HepG2 (cell line): ENCODE measurements around the gene ATP5F1A. TPM values are rescaled to one million over a fixed set of nuclear protein-coding genes. Genes with fewer than 3 reads are reported as not detected.

Experiments
- ATF6 ChIP-seq: sonication (generic); formaldehyde crosslinking; conservative IDR thresholded peaks from 2 replicates; pipeline ENCODE4 v1.4.0; 2020; ENCODE audit warnings: missing genetic modification reagents
- DMAP1 ChIP-seq: IDR thresholded peaks from 2 replicates; pipeline ENCODE4 v1.6.1; 2016
- GATA4 ChIP-seq: sonication (generic); IDR thresholded peaks from 2 replicates; pipeline ENCODE4 v1.6.1; 2016; ENCODE audit warnings: antibody characterized with exemption, low read depth, borderline replicate concordance
- IRX3 ChIP-seq: sonication (generic); formaldehyde crosslinking; IDR thresholded peaks from 2 replicates; pipeline ENCODE4 v1.8.1; 2023; ENCODE audit warnings: mild to moderate bottlenecking, low read depth, missing genetic modification reagents, borderline replicate concordance
- KLF13 ChIP-seq: sonication (generic); formaldehyde crosslinking; IDR thresholded peaks from 2 replicates; pipeline ENCODE4 v1.4.0; 2020; ENCODE audit warnings: mild to moderate bottlenecking, missing genetic modification reagents
- MYNN ChIP-seq: sonication (generic); formaldehyde crosslinking; IDR thresholded peaks from 2 replicates; pipeline ENCODE4 v1.4.0; 2020; ENCODE audit warnings: mild to moderate bottlenecking, low read depth, missing genetic modification reagents
- RFXANK ChIP-seq: IDR thresholded peaks from 2 replicates; pipeline ENCODE4 v1.6.1; 2016
- SOX13 ChIP-seq, 3 experiments: fragments of 450-650 bp in 1 of 3; sonication (generic) in 1 of 3; formaldehyde crosslinking in 1 of 3; IDR thresholded peaks in 2 of 3; conservative IDR thresholded peaks in 1 of 3; 2 replicates each; pipeline versions ENCODE4 v1.5.0 to v1.6.1; 2016 to 2020; ENCODE audit warnings: antibody characterized with exemption in 1 of 3, mild to moderate bottlenecking in 1 of 3, missing compliant biosample characterization in 1 of 3, missing genetic modification reagents in 1 of 3, moderate library complexity in 1 of 3
- SUZ12 ChIP-seq: fragments of 150-350 bp; IDR thresholded peaks from 2 replicates; pipeline ENCODE4 v1.6.1; 2014; ENCODE audit warnings: low read depth, low read length
- ZNF121 ChIP-seq: sonication (generic); formaldehyde crosslinking; IDR thresholded peaks from 2 replicates; pipeline ENCODE4 v1.5.0; 2020; ENCODE audit warnings: mild to moderate bottlenecking, missing genetic modification reagents
- ZNF329 ChIP-seq: sonication (generic); formaldehyde crosslinking; IDR thresholded peaks from 2 replicates; pipeline ENCODE4 v1.9.0; 2021; ENCODE audit warnings: low read depth, mild to moderate bottlenecking, missing genetic modification reagents
- ZNF33A ChIP-seq: sonication (generic); formaldehyde crosslinking; IDR thresholded peaks from 2 replicates; pipeline ENCODE4 v1.5.1; 2020; ENCODE audit warnings: missing genetic modification reagents, mild to moderate bottlenecking, moderate library complexity, borderline replicate concordance
- ZNF501 ChIP-seq: sonication (generic); formaldehyde crosslinking; IDR thresholded peaks from 2 replicates; pipeline ENCODE4 v1.5.1; 2020; ENCODE audit warnings: mild to moderate bottlenecking, moderate library complexity, missing genetic modification reagents
- ZNF629 ChIP-seq: sonication (generic); formaldehyde crosslinking; conservative IDR thresholded peaks from 2 replicates; pipeline ENCODE4 v1.5.0; 2020; ENCODE audit warnings: missing genetic modification reagents
- polyA plus RNA-seq, 8 experiments: library from polyadenylated mRNA; depleted of rRNA in 3 of 8; stranded (reverse) in 7 of 8; unstranded in 1 of 8; fragments of >200 nt; fragmentation: Illumina TruSeq in 4 of 8; extraction: Trizol in 4 of 8; gene quantifications; 2 replicates each; pipeline versions ENCODE4 v1.2.1 to v1.2.3, GENCODE V29; 2011 to 2016; ENCODE audit warnings: low read depth in 4 of 8, missing spikeins in 1 of 8, mixed read lengths in 1 of 8; ENCODE audit not compliant: insufficient read depth in 1 of 8
- total RNA-seq, 5 experiments: library from RNA; depleted of rRNA; stranded (reverse); fragments of >200 nt; fragmentation: Illumina TruSeq; extraction: Trizol; gene quantifications; 2 replicates each; pipeline ENCODE4 v1.2.3, GENCODE V29; 2016; ENCODE audit warnings: low read depth in 1 of 5
- TF ChIP-seq, protein P1 (sequence below): sonication (generic); formaldehyde crosslinking; IDR thresholded peaks from 2 replicates; pipeline ENCODE4 v1.4.0; 2020; ENCODE audit warnings: mild to moderate bottlenecking, missing genetic modification reagents
- TF ChIP-seq, protein P2 (sequence below): sonication (generic); formaldehyde crosslinking; IDR thresholded peaks from 2 replicates; pipeline ENCODE4 v1.8.1; 2023; ENCODE audit warnings: missing genetic modification reagents, mild to moderate bottlenecking, borderline replicate concordance
- TF ChIP-seq, protein P3 (sequence below): sonication (generic); formaldehyde crosslinking; IDR thresholded peaks from 2 replicates; pipeline ENCODE4 v1.5.0; 2020; ENCODE audit warnings: missing genetic modification reagents, mild to moderate bottlenecking, borderline replicate concordance
- TF ChIP-seq, protein P4 (sequence below): IDR thresholded peaks from 2 replicates; pipeline ENCODE4 v1.6.1; 2018; ENCODE audit warnings: missing genetic modification reagents, mild to moderate bottlenecking, missing compliant biosample characterization
- TF ChIP-seq, protein P5 (sequence below): sonication (generic); formaldehyde crosslinking; IDR thresholded peaks from 2 replicates; pipeline ENCODE4 v1.8.1; 2022; ENCODE audit warnings: low read depth, mild to moderate bottlenecking, missing genetic modification reagents

Gene ATP5F1A
- total and polyA plus RNA-seq, 2 of the 13 experiments (the other 11 are each of a cell fraction or from before 2014, with no cell fraction given): 459 to 922 TPM

GRCh38 chr18:46097801-46098615, at the start of gene ATP5F1A (continued):
- TF ChIP-seq, protein P1, sequence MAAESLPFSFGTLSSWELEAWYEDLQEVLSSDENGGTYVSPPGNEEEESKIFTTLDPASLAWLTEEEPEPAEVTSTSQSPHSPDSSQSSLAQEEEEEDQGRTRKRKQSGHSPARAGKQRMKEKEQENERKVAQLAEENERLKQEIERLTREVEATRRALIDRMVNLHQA (CRISPR knock-in tag): no peak
- TF ChIP-seq, protein P2, sequence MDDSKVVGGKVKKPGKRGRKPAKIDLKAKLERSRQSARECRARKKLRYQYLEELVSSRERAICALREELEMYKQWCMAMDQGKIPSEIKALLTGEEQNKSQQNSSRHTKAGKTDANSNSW (CRISPR knock-in tag): peak; percentile 84; the same call in 1 of the 2 replicates
- 0 out of 2 replicates have a peak, but pooled peaks have one; percentile 25 for TF ChIP-seq ZNF629 (CRISPR knock-in tag)
- TF ChIP-seq RFXANK (CRISPR knock-in tag): no peak
- TF ChIP-seq ATF6 (CRISPR knock-in tag): no peak
- TF ChIP-seq GATA4: peak; percentile 52; the same call in 1 of the 2 replicates
- TF ChIP-seq ZNF501 (CRISPR knock-in tag): peak; percentile 75
- TF ChIP-seq ZNF121 (CRISPR knock-in tag): peak; percentile 51
- TF ChIP-seq, protein P3, sequence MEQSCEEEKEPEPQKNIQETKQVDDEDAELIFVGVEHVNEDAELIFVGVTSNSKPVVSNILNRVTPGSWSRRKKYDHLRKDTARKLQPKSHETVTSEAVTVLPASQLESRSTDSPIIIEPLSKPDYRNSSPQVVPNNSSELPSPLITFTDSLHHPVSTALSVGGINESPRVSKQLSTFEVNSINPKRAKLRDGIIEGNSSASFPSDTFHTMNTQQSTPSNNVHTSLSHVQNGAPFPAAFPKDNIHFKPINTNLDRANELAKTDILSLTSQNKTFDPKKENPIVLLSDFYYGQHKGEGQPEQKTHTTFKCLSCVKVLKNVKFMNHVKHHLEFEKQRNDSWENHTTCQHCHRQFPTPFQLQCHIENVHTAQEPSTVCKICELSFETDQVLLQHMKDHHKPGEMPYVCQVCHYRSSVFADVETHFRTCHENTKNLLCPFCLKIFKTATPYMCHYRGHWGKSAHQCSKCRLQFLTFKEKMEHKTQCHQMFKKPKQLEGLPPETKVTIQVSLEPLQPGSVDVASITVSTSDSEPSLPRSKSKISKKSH (CRISPR knock-in tag): peak; percentile 87
- no peak for TF ChIP-seq SUZ12
- TF ChIP-seq SOX13 (IDR thresholded peaks at IDR 0.05): no peak
- peak in 1 of 2 experiments; percentile 26; a peak in 1 of 4 replicates for TF ChIP-seq SOX13 (CRISPR knock-in tag; conservative IDR thresholded peaks at IDR 0.05 in 1 of 2, IDR thresholded peaks at IDR 0.05 in 1 of 2)
- peak; percentile 65; the same call in 1 of the 2 replicates for TF ChIP-seq IRX3 (CRISPR knock-in tag)
- 0 out of 2 replicates have a peak, but pooled peaks have one; percentile 65 for TF ChIP-seq KLF13 (CRISPR knock-in tag)
- TF ChIP-seq MYNN (CRISPR knock-in tag): no peak
- TF ChIP-seq ZNF329 (CRISPR knock-in tag): 0 out of 2 replicates have a peak, but pooled peaks have one; percentile 60
- TF ChIP-seq, protein P4, sequence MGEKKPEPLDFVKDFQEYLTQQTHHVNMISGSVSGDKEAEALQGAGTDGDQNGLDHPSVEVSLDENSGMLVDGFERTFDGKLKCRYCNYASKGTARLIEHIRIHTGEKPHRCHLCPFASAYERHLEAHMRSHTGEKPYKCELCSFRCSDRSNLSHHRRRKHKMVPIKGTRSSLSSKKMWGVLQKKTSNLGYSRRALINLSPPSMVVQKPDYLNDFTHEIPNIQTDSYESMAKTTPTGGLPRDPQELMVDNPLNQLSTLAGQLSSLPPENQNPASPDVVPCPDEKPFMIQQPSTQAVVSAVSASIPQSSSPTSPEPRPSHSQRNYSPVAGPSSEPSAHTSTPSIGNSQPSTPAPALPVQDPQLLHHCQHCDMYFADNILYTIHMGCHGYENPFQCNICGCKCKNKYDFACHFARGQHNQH (CRISPR knock-in tag): peak; percentile 71; the same call in 1 of the 2 replicates
- TF ChIP-seq, protein P5, sequence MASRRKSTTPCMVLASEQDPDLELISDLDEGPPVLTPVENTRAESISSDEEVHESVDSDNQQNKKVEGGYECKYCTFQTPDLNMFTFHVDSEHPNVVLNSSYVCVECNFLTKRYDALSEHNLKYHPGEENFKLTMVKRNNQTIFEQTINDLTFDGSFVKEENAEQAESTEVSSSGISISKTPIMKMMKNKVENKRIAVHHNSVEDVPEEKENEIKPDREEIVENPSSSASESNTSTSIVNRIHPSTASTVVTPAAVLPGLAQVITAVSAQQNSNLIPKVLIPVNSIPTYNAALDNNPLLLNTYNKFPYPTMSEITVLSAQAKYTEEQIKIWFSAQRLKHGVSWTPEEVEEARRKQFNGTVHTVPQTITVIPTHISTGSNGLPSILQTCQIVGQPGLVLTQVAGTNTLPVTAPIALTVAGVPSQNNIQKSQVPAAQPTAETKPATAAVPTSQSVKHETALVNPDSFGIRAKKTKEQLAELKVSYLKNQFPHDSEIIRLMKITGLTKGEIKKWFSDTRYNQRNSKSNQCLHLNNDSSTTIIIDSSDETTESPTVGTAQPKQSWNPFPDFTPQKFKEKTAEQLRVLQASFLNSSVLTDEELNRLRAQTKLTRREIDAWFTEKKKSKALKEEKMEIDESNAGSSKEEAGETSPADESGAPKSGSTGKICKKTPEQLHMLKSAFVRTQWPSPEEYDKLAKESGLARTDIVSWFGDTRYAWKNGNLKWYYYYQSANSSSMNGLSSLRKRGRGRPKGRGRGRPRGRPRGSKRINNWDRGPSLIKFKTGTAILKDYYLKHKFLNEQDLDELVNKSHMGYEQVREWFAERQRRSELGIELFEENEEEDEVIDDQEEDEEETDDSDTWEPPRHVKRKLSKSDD (CRISPR knock-in tag): peak; percentile 82
- no peak for TF ChIP-seq ZNF33A (CRISPR knock-in tag)
- peak; percentile 96 for TF ChIP-seq DMAP1 (CRISPR knock-in tag)
